NCI-H226 (cell line): ENCODE results near the gene MIX23.

Experiments used
- DNase-seq: peaks from one replicate; pipeline ENCODE4 v3.0.0-alpha.2; 2015

MIX23 gene

GRCh38 chr3:122343654-122344053 is 39.4 kb downstream of the MIX23 start:
- no peak for DNase-seq

DNA sequence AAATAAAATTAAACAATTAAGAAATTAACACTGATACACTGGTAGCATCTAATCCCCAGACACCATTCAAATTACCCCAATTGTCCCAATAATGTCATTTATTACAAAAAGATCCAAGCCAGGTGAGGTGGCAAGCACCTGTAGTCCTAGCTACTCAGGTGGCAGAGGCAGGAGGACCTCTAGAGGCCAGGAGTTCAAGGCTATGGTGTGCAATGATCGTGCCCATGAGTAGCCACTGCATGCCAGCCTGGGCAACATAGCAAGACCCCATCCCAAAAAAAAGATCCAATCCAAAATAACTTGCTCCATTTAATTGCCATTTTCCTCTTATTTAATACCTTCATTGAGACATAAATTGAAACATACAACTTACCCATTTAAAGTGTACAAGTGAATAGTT is 40.2 kb downstream of the MIX23 start:
- DNase-seq, result no peak

DNA sequence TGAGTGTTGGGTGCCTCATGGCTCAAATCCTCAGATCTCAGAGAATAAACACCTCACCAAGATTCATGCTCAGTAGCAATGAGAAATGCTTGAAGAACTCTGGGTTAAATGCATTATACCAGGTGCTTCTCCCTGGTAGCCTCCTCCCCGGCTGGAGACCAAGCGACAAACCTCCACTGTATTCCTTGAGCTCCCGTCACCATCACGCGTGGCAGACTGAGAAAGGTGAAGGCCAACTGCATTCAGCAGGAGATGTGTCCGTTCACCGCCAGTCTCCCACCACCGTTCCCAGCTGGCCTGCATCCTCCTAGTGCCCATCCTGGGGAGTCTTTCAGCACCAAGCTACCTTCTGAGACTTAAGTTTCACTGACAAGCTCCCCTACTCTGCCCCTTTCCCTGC is 50.5 kb downstream of the MIX23 start:
- DNase-seq, result no peak

- DNase-seq, result no peak
Observed at GRCh38 chr3:122331886-122332285, 51.1 kb downstream of the MIX23 start.

GRCh38 chr3:122325769-122326168 is 57.3 kb downstream of the MIX23 start:
- DNase-seq, result no peak

- DNase-seq, result no peak
Observed at GRCh38 chr3:122324871-122325323, 58.1 kb downstream of the MIX23 start, which contains the start of gene CSTA. Gene CSTA (plus strand): TSS chr3:122325248. CDS start chr3:122325293, 45 bp downstream.

DNA sequence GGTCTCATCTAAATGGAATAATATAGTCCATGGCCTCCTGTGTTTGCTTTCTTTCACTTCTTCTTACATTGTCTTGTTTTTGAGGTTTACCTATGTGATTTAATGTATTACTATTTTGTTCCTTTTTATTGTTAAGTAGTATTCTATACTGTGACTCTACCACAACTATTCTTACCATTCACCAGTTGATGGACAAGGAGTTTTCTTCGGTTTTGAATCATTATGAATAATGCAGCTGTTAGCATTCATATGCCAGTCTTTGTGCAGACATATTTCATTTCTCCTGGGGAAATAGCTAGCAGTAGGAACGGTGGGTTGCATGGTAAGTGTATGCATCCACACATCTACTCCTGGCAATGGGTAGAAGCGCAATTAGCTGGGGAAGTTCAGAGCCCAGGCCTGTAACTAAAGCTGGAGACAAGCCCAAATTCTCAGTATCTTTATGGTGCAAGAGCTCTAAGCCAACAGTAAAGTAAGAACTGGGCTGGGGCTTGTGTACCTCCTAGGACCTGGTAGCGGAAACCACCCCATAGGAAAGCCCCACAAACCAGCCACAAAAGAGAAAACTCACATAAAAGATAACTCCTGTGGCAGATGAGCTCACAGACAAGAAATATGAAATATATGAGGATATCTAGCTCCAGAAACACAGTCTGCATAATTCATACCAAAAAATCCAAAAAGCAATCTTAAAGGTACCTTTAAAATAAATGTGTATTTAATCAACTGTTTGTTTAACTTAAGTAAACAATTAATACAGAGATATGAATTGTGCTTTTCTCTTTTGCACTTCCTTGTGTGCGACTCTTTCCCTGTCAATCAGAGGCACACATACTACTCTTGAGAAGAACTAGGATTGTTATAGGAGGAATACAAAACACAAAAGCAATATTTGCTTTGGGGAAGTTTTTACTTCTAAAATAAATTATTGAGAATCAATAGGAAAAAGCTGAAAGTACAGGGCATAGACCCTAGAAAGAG is 60.6 kb downstream of the MIX23 start:
- no peak for DNase-seq

DNA sequence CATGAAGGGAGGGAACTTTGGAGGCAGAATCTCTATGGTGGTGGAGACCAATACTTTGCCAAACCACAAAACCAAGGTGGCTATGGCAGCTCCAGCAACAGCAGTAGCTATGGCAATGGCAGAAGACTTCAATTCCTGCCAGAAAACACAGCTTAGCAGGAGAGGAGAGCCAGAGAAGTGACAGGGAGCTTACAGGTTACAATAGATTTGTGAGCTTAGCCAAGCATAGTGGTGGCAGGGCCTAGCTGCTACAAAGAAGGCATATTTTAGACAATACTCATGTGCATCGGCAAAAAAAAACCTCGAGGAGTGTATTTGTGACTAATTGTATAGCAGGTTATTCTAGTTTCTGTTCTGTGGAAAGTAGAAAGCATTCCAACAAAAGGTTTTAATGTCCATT is 64.4 kb downstream of the MIX23 start:
- no peak for DNase-seq

DNA sequence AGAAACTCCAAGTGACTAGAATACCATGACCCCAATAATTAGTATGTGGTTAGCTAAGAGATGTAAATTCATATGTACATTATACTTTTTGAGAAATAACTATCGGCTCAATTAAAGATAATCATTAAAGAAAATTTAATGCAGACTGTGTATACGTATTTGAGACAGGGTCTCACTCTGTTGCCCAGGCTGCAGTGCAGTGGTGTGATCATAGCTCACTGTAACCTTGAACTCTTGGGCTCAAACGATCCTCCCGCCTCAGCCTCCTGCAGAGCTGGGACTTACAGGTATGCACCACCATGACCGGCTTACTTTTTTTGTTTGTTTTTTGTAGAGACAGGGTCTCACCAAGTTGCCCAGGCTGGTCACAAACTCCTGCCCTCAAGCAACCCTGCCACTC is 66.7 kb downstream of the MIX23 start:
- no peak for DNase-seq

- DNase-seq, result no peak
Observed at GRCh38 chr3:122315619-122316018, 67.4 kb downstream of the MIX23 start.

- DNase-seq, result no peak
Observed at GRCh38 chr3:122314228-122314876, 68.7 kb downstream of the MIX23 start.

GRCh38 chr3:122313281-122313680 is 69.8 kb downstream of the MIX23 start:
- DNase-seq, result no peak

- no peak for DNase-seq
Observed at GRCh38 chr3:122312826-122313225, 70.2 kb downstream of the MIX23 start.

- DNase-seq, result no peak
Observed at GRCh38 chr3:122310361-122310760, 72.7 kb downstream of the MIX23 start.
